ENCODE data around the gene ADCY2.

Gene ADCY2

DNA sequence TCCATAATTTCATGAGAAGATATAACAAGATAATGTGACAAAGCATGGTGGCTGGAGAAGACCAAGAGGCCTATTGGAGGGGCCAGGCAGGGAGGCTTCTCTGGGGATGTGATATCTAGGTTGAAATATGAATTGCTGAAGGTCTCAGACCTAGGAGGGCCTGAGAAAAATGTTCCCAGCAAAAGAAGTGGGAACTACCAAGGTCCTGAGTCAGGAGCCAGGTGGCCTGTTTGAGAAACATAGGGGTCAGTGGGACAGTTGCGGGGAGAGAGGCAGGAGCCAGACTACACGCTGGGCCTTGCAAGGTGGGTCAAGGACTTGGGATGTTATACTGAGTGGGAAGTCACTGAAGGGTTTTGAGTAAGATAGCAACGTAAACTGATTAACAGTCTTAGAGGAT, 238.9 kb downstream of the ADCY2 start:
- DNase-seq (ENCODE audit: low read depth in 1 of 2, low spot score in 1 of 2): no peak

DNA sequence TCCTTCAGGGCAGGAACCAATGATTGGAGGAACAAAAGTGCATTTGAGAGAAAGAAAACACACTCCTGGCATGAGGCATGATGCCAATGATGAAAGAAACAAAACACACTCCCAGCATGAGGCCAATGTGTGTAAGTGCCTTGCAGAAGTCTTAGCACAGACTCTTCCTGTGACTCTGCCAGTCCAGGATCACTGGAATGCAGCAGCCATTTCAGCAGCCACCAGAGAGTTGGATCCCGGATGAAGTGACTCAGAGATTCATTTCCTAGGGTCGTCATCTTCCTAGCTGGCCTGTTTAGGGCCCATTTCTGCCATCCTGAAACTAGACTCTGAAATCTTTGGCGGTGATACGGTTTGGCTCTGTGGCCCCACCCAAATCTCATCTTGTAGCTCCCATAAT, 242.5 kb downstream of the ADCY2 start:
- Histone ChIP-seq H3K4me3 (replicated peaks; ENCODE audit: insufficient read depth, low read length) (no peak overlapping the region), H3K27me3 (ENCODE audit: insufficient read depth, poor library complexity, severe bottlenecking) (no peaks in the 10 kb centered on the region), H3K27ac (replicated peaks) (no peak overlapping the region)
- DNase-seq (ENCODE audit: low read depth in 1 of 2, low spot score in 1 of 2): no peak
- no peak for TF ChIP-seq SPI1 (IDR thresholded peaks at IDR 0.05; ENCODE audit: borderline replicate concordance, low read depth)
- TF ChIP-seq, protein P1, sequence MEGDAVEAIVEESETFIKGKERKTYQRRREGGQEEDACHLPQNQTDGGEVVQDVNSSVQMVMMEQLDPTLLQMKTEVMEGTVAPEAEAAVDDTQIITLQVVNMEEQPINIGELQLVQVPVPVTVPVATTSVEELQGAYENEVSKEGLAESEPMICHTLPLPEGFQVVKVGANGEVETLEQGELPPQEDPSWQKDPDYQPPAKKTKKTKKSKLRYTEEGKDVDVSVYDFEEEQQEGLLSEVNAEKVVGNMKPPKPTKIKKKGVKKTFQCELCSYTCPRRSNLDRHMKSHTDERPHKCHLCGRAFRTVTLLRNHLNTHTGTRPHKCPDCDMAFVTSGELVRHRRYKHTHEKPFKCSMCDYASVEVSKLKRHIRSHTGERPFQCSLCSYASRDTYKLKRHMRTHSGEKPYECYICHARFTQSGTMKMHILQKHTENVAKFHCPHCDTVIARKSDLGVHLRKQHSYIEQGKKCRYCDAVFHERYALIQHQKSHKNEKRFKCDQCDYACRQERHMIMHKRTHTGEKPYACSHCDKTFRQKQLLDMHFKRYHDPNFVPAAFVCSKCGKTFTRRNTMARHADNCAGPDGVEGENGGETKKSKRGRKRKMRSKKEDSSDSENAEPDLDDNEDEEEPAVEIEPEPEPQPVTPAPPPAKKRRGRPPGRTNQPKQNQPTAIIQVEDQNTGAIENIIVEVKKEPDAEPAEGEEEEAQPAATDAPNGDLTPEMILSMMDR (IDR thresholded peaks at IDR 0.05; ENCODE audit: insufficient read depth, low read length): no peak
- no peak for TF ChIP-seq POLR2AphosphoS5 (IDR thresholded peaks at IDR 0.05; ENCODE audit: low read depth)
- TF ChIP-seq, protein P2, sequence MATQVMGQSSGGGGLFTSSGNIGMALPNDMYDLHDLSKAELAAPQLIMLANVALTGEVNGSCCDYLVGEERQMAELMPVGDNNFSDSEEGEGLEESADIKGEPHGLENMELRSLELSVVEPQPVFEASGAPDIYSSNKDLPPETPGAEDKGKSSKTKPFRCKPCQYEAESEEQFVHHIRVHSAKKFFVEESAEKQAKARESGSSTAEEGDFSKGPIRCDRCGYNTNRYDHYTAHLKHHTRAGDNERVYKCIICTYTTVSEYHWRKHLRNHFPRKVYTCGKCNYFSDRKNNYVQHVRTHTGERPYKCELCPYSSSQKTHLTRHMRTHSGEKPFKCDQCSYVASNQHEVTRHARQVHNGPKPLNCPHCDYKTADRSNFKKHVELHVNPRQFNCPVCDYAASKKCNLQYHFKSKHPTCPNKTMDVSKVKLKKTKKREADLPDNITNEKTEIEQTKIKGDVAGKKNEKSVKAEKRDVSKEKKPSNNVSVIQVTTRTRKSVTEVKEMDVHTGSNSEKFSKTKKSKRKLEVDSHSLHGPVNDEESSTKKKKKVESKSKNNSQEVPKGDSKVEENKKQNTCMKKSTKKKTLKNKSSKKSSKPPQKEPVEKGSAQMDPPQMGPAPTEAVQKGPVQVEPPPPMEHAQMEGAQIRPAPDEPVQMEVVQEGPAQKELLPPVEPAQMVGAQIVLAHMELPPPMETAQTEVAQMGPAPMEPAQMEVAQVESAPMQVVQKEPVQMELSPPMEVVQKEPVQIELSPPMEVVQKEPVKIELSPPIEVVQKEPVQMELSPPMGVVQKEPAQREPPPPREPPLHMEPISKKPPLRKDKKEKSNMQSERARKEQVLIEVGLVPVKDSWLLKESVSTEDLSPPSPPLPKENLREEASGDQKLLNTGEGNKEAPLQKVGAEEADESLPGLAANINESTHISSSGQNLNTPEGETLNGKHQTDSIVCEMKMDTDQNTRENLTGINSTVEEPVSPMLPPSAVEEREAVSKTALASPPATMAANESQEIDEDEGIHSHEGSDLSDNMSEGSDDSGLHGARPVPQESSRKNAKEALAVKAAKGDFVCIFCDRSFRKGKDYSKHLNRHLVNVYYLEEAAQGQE (IDR thresholded peaks at IDR 0.05; ENCODE audit: insufficient replicate concordance, low read depth): no peak
- TF ChIP-seq GABPA (IDR thresholded peaks at IDR 0.05; ENCODE audit: low read depth): no peak

More for the DNA sequence above, 238.9 kb downstream of the ADCY2 start:
- Histone ChIP-seq H3K27me3 (ENCODE audit: insufficient read depth, poor library complexity, severe bottlenecking) (no peaks in the 10 kb centered on the region), H3K27ac (replicated peaks) (no peak overlapping the region), H3K4me3 (replicated peaks; ENCODE audit: insufficient read depth, low read length) (no peak overlapping the region)
- TF ChIP-seq SPI1 (IDR thresholded peaks at IDR 0.05; ENCODE audit: borderline replicate concordance, low read depth) (no peak), POLR2AphosphoS5 (IDR thresholded peaks at IDR 0.05; ENCODE audit: low read depth) (no peak), GABPA (IDR thresholded peaks at IDR 0.05; ENCODE audit: low read depth) (no peak)
- TF ChIP-seq, protein P2 (IDR thresholded peaks at IDR 0.05; ENCODE audit: insufficient replicate concordance, low read depth): no peak

DNA sequence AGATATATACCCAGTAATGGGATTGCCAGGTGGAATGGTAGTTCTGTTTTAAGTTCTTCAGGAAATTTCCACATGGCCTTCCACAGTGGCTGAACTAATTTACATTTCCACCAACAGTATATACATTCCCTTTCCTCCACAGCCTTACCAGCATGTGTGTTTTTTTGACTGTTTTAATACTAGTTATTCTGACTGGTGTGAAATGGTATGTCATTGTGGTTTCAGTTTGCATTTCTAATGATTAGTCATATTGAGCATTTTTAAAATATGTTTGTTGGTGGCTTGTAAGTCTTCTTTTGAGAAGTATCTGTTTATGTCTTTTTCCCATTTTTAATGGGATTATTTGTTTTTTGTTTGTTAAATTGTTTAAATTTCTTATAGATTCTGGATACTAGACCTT, 246.1 kb downstream of the ADCY2 start:
- no peak overlapping the region for H3K27ac ChIP-seq (replicated peaks)
- TF ChIP-seq, protein P2 (IDR thresholded peaks at IDR 0.05; ENCODE audit: insufficient replicate concordance, low read depth): no peak
- TF ChIP-seq POLR2AphosphoS5 (IDR thresholded peaks at IDR 0.05; ENCODE audit: low read depth): no peak
- TF ChIP-seq SPI1 (IDR thresholded peaks at IDR 0.05; ENCODE audit: borderline replicate concordance, low read depth): no peak
- no peak for TF ChIP-seq GABPA (IDR thresholded peaks at IDR 0.05; ENCODE audit: low read depth)
- TF ChIP-seq, protein P1 (IDR thresholded peaks at IDR 0.05; ENCODE audit: insufficient read depth, low read length): no peak
- no peak overlapping the region for H3K4me3 ChIP-seq (replicated peaks; ENCODE audit: insufficient read depth, low read length)
- no peak for DNase-seq (ENCODE audit: low read depth in 1 of 2, low spot score in 1 of 2)
- no peaks in the 10 kb centered on the region for H3K27me3 ChIP-seq (ENCODE audit: insufficient read depth, poor library complexity, severe bottlenecking)

All from HL-60 (cell line).